ENCODE measurements around the gene PSORS1C1.
A peak's percentile ranks its signal among the peaks of the same experiment; 100 is the strongest.
"Not testable (repeated sequence)": the region's sequence is repeated elsewhere in the genome, so short reads cannot be mapped to it uniquely, and the experiment has no call there.

Gene PSORS1C1, protein sequence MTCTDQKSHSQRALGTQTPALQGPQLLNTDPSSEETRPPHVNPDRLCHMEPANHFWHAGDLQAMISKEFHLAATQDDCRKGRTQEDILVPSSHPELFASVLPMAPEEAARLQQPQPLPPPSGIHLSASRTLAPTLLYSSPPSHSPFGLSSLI

DNA sequence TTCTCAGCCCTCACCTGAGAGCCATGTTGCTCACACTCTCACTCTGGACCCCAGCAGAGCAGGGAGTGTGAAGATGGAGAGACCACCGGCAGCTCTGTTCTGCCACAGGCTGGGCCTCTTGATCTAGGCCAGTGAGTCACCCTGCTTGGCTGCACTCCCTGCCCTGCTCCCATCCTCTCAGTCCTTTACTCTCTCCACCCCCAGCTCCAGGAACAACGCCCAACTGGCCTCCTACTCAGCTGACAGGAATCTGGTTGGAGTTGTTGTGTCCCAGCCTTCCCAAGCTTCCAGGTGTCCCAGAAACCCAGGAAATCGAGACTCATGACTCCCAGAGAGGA is at the start of gene PSORS1C1:
Gene PSORS1C1 (plus strand): TSS at position 260 of the 338 bp plus-strand sequence. CDS start 14,833 bp downstream, outside the sequence.
- DNase-seq (ENCODE audit: low read depth in 2 of 2): peak; percentile 86 to 87

DNA sequence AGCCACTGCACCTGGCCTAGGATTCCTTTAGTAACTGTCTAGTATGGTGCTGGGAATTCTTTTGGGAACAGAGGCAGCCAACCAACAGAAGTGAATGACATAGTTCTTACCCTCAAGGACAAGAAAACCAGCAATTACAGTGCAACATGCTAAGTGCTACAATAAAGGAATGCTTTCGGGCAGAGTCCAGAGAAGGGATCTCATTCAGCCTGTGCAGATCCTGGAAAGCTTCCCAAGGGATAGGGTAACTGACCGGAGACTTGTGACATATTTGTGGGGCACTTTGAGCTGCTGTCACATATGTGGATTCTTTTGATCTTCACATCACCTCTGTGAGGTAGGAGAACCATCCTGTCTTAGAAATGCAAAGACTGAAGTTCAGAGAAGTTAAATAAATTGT is 49.0 kb upstream of the PSORS1C1 start:
- no peak for DNase-seq (ENCODE audit: low read depth in 2 of 2)

DNA sequence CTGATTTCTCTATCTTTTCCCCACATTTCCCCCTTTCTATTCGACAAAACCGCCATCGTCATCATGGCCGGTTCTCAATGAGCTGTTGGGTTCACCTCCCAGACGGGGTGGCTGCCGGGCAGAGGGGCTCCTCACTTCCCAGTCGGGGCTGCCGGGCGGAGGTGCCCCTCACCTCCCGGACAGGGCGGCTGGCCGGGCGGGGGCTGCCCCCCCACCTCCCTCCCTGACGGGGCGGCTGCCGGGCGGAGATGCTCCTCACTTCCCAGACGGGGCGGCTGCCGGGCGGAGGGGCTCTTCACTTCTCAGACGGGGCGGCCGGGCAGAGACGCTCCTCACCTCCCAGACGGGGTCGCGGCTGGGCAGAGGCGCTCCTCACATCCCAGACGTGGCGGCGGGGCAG is 47.6 kb upstream of the PSORS1C1 start:
- DNase-seq (ENCODE audit: low read depth in 2 of 2): not testable (repeated sequence)

DNA sequence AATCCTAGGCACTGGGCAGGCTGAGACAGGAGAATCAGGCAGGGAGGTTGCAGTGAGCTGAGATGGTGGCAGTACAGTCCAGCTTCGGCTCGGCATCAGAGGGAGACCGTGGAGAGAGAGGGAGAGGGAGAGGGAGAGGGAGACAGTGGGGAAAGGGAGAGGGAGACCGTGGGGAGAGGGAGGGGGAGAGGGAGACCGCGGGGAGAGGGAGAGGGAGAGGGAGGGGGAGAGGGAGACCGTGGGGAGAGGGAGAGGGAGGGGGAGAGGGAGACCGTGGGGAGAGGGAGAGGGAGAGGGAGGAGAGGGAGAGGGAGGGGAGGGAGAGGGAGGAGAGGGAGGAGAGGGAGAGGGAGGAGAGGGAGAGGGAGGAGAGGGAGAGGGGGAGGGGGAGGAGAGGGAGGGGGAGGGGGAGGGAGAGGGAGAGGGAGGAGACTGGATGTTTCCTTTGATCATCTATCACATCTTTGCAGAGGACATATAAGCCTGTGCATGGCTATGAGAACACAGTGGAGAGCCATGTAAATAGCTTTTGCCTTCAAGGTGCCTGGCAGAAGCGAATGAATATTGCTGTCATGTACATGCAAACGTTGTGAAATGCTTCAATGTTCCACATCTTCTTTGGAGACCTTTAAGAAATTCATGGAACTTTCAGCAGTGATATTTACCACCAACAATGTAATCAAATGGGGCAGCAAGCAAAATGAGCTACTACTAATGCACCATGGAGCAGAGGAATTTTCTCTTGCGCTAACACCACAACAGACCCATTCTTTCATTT is 46.5 kb upstream of the PSORS1C1 start:
- not testable (repeated sequence) for DNase-seq (ENCODE audit: low read depth in 2 of 2)

DNA sequence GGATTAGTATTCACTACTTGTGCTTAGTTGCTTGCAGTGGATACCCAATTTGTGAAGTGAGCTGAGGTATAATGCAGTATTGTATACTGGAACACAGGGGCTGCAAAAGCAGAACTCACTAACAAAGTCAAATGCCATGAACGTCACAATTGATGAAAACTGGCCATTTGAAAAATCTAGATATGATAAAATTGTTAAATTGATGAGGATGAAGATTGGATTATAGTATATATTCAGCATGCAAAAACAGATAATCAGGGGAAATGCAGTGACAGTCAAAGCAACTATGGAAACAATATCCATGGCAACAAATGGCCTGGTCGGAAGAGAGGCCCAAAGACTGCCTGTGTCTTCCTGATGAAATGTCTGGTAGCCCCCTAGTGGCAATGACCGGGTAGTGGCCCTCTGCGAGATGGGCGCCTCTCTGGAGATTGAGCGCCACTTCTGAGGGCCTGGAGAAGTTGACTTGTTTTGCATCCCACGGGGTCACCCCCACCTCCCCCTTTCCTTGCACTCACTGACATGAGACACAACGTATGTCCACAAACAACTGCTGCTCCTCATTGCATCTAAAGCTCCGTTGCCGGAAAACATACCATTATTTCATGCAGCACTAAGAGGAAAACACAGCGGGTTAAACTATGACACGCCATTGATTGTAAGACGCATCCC is 45.8 kb upstream of the PSORS1C1 start:
- no peak for DNase-seq (ENCODE audit: low read depth in 2 of 2)

DNA sequence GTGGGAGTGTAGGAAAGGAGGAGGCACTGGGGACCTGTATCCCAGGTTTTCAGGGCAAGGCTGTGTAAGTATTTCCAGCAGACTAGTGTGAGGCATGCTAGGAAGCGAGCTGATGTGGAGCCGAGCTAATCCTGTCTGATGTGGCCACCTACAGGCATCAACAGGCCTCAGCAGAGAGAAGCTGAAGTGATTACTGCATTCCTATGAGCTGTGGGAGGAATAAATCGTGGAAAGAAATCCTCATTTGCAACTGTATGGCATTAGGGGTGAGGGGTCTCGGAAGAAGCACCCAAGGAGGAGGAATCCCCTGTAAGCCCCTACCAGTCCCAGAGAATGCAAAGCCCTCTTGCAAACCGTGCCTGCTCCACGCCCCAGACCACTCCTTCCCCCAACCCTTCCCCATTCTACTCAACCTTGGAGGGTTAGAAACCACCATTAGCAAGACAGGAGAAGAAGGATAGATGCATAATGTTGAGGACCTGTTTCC is 43.8 kb upstream of the PSORS1C1 start:
- DNase-seq (ENCODE audit: low read depth in 2 of 2): no peak

DNA sequence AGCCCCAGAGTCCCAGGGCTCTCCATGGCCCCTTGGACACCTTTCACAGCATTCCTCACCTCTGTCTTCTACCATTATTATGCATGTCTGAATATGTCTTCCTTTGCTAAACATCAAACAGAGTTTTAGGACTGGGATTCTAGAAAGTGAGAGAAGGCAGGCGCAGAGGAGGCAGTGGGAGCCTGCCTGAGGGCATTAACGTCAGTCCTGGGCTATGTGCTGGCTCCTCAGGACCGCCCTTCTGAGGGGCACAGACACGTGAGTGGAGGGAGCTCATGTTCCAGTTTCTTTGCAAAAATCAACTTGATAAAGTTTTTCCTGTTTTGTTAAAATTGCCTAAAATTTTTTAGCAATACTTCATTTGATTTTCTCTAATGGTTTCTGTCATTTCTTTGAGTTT is 40.2 kb upstream of the PSORS1C1 start:
- no peak for DNase-seq (ENCODE audit: low read depth in 2 of 2)

DNA sequence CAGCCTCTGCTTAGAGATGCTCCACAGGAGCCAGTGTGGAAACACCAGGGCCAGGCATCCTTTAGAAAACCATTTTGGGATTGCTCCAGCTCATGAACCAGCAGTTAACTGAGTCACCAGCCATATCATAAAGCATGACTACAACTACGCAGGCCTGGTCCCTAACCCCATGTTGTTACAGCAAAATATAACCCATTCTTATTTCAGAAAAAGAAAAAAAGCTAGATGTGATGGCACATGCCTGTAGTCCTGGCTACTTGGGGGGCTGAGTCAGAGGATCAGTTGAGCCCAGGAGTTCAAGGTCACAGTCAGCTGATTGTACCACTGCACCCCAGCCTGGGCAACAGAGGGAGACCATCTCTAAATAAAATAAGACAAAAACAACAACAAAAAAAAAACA is 39.1 kb upstream of the PSORS1C1 start:
- DNase-seq (ENCODE audit: low read depth in 2 of 2): no peak

DNA sequence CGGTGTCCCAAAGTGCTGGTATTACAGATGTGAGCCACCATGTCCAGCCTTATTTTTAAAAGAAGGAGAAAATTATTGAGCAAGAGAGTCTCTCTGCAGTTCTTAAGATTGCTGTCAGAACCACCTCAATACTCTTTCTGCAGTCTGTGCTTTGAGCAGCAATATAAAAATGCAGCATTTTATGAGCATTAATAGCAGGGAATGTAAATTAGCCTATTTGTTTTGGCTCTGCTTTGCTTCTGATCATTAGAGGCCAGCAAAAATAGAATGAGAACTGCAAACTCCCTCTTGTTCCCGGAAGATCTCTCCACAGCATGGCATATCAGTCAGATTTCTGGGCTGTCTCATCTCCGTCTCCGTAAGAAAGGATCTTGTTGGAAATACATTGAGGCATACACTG is 38.0 kb upstream of the PSORS1C1 start:
- DNase-seq (ENCODE audit: low read depth in 2 of 2): no peak

DNA sequence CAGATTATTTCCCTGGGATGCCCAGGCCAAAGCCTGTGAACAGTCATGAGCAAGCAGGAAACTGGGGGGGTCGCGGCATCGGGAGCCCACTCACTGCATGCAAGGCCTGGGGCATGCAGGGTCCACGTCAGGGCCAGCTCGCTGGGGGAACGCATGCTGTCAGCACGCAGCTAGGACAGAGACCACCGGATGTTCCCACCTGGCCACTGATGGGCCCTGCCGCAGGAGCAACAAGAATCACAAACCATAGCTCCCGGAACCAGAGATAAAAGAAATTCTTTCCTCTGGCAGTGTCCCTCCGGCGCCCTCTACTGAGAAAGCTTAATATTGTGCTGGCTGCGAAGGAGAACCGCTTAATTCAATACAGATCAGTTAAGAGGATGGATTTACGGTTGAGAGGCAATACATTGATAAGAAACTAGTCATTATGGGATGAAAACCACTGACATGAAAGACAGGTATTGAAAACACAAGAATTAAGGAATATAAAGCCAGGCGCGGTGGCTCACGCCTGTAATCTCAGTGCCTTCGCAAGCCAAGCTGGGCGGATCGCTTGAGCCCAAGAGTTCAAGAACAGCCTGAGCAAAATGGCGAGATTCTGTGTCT is 34.8 kb upstream of the PSORS1C1 start:
- DNase-seq (ENCODE audit: low read depth in 2 of 2): no peak

DNA sequence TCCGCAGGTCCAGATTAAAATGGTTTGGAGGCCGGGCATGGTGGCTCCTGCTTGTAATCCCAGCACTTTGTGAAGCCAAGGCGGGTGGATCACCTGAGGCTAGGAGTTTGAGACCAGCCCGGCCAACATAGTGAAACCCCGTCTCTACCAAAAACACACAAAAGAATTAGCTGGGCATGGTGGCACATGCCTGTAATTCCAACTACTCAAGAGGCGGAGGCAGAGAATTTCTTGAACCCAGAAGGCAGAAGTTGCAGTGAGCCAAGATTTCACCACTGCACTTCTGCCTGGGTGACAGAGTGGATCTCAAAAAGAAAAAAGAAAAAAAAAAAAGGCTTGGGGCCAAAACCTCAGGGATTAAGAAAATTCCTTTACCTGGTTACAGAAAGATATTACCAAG is 32.7 kb upstream of the PSORS1C1 start:
- no peak for DNase-seq (ENCODE audit: low read depth in 2 of 2)

DNA sequence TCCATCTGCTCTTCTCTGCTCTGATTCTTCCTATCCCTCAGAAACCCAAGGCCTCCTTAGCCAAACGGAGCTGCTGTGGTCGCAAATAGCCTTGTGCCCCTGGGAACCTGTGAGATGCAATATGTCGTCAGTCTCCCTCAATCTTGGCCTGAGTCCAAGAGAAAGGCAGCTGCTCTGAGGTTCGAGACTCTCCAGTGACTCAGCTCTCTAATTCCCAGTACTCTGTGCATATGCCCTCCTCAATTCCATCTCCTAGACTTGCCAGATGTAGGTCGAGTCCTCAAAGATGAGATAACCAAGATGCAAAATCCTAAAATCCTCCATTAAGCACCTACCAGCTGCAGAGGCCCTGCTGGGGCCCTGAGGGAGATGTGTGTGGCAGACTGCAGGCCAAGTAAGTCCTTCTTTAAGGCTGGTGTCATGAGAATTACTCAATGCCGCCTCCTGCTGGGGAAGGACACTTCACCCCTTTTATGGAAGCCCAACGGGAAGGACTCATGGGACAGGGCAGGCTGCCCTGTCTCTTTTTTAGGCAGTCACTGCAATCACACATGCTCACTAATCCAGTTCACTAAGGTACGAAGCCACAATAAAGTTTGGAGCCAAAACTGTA is 30.8 kb upstream of the PSORS1C1 start:
- DNase-seq (ENCODE audit: low read depth in 2 of 2): peak; percentile 62 to 67

DNA sequence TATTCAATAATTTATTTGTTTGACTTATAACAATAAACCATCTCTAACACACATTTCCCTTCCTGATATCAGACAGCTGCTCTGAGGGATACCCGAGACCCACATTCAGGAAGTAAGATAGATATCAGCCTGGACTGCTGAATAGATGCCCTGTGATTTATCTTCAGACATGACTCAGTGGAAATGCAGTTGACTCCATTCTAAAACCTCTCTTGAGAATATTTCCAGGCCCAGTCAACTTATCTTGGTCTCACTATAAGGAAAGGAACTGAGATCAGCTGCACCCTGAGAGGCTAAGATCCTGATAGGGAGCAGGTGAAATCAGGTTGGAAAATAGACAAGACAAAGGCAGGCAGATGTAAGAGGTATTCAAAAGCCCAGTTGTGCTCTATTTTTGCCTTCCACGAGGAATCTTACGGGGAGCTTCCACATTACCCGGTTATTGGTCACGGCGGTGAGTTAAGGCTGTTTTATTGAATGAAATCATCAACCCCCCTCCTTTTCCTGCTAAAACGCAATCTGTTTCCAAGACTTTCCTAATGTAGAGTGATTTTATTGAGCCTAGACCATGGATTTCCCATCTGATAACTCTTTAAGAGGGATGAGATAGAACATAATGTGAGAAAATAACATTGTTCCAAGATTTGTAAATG is 27.7 kb upstream of the PSORS1C1 start:
- no peak for DNase-seq (ENCODE audit: low read depth in 2 of 2)

DNA sequence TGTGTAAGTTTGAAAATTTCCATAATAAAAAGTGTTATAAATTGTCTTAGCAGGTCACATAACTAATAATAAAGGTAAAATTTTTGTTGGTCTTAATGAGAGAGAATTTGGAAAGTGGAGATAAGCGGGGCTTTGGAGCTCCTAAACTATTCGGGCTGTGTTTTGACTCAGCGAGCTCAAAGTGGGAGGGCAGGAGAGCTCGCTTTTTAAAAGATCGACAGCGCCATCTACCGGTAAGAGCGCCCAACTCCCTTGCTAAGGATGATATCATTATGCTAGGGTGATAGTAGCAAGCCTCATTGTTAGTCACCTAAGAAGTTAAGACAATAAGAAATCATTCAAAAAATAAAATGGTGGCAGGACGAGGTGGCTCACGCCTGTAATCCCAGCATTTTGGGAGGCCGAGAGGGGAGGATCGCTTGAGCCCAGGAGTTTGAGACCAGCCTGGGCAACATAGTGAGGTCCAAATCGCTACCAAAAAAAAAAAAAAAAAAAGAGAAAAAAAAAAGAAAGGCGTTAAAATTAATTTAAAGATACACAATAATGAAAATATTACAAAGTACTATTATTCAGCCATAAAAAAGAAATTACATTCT is 27.0 kb upstream of the PSORS1C1 start:
- peak; percentile 59 to 61 for DNase-seq (ENCODE audit: low read depth in 2 of 2)

DNA sequence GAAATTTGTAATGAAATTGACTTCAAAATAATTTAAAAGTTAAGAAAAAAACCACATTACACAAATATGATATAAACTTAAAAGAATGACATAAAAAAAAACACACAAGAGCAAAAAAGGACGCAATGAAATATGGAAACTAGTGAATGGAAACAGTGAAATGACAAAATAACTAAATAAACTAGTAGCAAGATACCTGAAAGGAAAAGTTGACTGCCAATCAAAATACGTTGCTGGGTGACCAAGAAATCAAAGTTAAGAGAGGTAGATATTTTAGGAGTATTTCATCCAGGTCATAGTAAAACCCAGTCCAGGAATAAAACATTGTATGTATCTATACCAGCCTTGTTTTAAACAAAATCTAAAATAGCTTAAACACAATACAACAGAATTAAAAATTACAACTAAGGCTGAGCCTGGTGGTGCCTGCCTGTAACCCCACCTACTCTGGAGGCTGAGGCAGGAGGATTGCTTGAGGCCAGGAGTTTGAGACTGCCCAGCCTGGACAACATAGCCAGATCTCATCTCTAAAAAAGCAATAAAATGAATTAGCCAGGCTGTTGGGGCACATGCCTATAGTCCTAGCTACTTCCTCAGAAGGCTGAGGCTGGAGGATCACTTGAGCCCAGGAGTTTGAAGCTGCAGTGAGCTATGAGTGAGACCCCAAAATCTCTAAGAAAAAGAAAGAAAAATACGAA is 24.2 kb upstream of the PSORS1C1 start:
- DNase-seq (ENCODE audit: low read depth in 2 of 2): no peak

DNA sequence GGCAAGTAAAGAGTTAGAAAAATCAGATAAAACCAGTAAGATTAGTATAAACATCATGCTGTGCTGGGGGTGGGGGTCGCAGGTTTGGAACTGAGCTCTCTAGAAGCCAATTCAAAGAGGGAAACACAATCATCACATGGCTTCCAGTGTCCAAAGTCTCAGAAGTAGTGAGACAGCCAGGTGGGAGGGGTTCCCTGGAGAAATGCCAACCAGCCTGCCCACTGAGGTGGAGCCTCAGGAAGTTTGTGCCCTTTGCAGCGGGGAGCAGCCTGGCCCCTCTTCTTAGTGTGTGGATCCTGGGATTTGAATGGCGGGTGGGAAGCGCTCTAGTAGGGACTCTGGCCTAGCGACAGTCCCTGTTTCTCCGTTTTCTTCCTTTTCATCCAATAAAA is 23.6 kb upstream of the PSORS1C1 start:
- no peak for DNase-seq (ENCODE audit: low read depth in 2 of 2)

DNA sequence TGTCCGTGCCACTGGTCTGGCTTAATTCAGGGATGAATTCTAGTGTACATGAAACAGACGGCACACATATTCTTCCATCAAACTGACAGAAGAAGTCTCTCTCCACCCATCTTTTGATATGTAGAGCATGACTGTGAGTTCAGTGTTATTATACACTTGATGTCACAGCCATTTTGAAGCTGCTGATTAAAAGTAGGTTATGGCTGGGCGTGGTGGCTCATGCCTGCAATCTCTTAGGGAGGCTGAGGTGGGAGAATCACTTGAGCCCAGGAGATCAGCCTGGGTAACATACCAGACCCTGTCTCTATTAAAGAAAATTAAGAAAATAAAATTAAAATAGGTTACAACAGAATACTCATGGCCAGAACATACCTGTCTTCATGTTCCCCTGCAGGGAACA is 22.9 kb upstream of the PSORS1C1 start:
- DNase-seq (ENCODE audit: low read depth in 2 of 2): no peak

DNA sequence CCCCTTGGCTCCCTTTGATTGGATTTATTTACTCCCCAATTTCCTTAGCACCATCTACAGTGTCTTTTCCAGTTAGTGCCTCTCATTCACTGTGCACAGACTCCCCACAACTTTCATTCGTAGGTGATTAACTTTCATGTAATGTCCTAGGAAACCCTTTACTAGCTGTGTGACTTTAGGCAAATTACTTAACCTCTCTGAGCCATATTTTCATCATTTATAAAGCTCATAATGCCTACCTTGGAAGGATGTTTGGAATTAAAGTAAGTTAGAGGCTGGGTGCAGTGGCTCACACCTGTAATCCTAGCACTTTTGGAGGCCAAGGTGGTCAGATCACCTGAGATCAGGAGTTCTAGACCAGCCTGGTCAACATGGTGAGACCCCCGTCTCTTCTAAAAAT is 22.4 kb upstream of the PSORS1C1 start:
- DNase-seq (ENCODE audit: low read depth in 2 of 2): no peak

DNA sequence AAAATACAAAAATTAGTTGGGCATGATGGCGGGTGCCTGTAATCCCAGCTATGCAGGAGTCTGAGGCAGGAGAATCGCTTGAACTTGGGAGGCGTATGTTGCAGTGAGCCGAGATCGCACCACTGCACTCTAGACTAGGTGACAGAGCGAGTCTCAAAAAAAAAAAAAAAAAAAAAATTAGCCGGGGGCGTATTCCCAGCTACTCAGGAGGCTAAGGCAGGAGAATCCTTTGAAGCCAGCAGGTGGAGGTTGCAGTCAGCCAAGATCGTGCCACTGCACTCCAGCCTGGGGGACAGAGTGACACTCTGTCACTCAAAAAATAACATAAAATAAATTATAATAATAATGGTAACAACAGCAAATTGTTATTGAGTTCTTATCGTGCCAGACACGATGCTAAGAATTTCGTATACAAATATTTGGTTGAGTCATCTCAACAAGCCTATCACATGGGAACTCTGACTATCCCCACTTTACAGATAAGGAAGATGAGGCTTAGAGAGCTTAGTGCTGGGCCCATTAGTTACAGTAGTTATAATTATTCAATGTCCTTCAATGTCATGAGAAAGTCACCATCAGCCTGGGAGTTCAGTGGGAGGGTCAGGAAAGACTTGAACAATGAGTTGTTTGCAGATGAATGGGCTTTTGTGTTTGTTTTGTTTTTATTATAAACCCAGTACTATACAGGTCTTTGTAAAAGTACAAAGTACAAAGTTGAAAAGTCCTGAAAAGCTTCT is 21.7 kb upstream of the PSORS1C1 start:
- no peak for DNase-seq (ENCODE audit: low read depth in 2 of 2)

DNA sequence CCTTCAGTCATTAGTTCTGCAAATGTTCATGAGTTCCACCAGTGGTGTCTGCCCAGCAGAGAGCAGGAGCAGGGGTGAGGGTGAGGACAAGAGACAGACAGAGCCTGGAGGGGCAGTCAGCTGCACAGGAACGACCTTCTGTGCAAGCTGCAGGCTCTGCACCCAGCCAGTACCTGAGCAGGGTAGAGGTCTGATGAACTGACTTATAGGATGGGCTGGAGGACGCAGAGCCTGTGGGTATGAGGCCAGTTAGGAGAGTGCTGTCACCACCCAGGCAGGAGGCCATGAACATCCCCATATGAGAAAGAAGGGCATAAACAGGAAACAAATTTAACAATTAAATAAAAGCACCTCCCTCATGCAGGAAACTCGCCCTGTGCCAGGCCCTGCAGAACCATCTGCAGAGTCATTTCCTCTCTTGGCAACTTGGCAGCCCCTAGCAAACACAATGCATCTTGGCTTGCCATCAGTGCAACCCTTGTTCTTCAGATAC is 20.2 kb upstream of the PSORS1C1 start:
- no peak for DNase-seq (ENCODE audit: low read depth in 2 of 2)
